Measurements from ENCODE around the gene ZDHHC14. TPM values are rescaled to one million over a fixed set of nuclear protein-coding genes. Genes with fewer than 3 reads are reported as not detected.

ZDHHC14 gene
- total RNA-seq, 1 donor = 1.6 TPM

- H3K9me3 ChIP-seq (ENCODE audit: low read depth, low read length) = no peaks in the 10 kb centered on the region
- H3K27me3 ChIP-seq (ENCODE audit: insufficient read depth, low read length) = no peaks in the 10 kb centered on the region
- peaks cover 22% of the 10 kb centered on the region for H3K4me1 ChIP-seq (ENCODE audit: insufficient read depth, low read length)
- H3K4me3 ChIP-seq (ENCODE audit: low read length) = no peak overlapping the region
Measured at GRCh38 chr6:157520596-157521361, 139.8 kb downstream of the ZDHHC14 start.

DNA sequence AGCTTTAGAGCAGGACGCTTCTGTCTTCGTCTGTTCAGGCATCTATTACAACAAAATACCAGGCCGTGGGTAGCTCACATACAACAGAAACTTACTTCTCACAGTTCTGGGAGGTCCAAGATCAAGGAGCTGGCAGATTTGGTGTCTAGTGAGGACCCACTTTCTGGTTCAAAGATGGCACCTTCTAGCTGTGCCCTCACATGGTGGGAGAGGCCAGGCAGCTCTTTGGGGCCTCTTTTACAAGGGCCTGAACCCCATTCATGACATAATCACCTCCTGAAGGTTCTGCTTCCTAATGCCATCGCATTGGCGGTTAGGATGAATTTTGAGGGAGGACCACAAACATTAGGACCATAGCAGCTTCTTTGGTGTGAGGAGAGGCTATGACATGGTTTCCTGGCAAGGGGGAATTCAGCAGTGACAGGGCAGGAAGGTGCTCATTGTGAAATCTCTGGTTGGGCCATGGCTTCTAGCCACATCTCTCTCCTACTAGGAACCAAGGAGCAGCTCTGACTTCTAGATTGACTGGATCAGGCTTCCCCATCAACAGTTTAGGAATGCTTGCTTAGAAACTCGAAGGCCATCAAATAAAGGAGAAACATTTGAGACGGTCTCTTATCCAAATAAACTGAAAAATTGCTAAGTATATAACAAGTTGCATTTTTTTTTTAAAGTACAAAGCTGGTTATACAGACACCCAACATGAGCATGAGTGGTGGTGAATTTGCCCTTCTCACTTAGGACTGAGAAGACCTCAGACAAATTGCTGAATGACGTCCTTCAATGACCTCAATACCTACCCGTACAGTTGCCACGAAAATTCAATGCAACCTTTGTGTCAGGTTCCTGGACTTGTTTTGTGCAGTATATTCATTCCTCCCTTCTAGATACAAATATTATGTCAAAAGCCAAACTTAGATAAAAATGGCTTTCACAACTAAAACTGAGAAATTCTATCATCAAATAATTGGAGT, 140.7 kb downstream of the ZDHHC14 start:
- Histone ChIP-seq H3K9me3 (ENCODE audit: low read depth, low read length) (no peaks in the 10 kb centered on the region), H3K4me3 (ENCODE audit: low read length) (no peak overlapping the region), H3K27me3 (ENCODE audit: insufficient read depth, low read length) (no peaks in the 10 kb centered on the region), H3K4me1 (ENCODE audit: insufficient read depth, low read length) (peaks cover 25% of the 10 kb centered on the region)

DNA sequence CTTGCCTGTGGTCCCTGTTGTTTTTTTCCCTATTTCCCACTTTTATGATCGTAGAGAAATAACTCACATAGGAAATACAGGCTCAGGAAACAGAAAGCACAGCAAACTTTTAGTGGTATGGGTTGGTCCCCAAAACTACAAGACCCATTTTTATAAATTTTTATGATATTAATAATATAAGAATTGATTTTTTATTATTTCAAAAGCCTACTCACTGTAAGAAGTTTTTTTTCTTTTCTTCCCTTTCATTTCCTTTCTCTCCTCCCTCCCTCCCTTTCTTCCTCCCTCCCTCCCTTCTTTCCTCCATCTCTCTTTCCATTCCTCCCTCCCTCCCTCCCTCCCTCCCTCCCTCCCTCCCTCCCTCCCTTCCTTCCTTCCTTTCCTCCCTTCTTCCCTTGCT, 141.5 kb downstream of the ZDHHC14 start:
- H3K9me3 ChIP-seq (ENCODE audit: low read depth, low read length) = no peaks in the 10 kb centered on the region
- H3K4me3 ChIP-seq (ENCODE audit: low read length) = no peak overlapping the region
- H3K4me1 ChIP-seq (ENCODE audit: insufficient read depth, low read length) = peaks cover 33% of the 10 kb centered on the region
- H3K27me3 ChIP-seq (ENCODE audit: insufficient read depth, low read length) = no peaks in the 10 kb centered on the region

GRCh38 chr6:157524735-157525134, 143.7 kb downstream of the ZDHHC14 start:
- Histone ChIP-seq H3K9me3 (ENCODE audit: low read depth, low read length) (no peaks in the 10 kb centered on the region), H3K27me3 (ENCODE audit: insufficient read depth, low read length) (no peaks in the 10 kb centered on the region), H3K4me3 (ENCODE audit: low read length) (no peak overlapping the region), H3K4me1 (ENCODE audit: insufficient read depth, low read length) (peaks cover 46% of the 10 kb centered on the region)

DNA sequence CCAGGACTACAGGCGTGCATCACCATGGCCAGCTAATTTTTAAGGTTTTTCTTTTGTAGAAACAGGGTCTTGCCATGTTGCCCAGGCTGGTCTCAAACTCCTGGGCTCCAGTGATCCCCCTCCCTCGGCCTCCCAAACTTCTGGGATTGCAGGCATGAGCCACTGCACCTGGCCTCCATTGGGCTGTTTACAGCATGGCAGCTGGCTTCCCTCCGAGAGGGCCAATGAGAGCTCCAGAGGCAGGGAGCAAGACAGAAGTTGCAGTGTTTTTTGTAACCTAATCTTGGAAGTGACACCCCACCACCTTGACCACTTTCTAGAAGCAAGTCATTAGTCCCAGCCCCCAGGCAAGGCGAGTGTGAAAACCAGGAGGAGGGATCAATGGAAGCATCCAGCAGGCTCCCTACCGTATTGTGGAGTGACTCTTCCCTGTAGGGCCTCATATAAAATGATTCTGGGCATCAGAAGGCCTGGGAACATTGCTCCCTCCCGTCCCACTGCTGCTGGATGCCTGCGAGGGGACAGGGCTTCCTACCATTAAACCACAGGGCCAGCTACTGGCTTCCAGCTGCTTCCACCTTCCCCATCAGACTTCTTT, 144.4 kb downstream of the ZDHHC14 start:
- Histone ChIP-seq H3K27me3 (ENCODE audit: insufficient read depth, low read length) (no peaks in the 10 kb centered on the region), H3K9me3 (ENCODE audit: low read depth, low read length) (no peaks in the 10 kb centered on the region), H3K4me3 (ENCODE audit: low read length) (no peak overlapping the region), H3K4me1 (ENCODE audit: insufficient read depth, low read length) (peaks cover 42% of the 10 kb centered on the region)

GRCh38 chr6:157525918-157526425, 145.0 kb downstream of the ZDHHC14 start:
- peaks cover 36% of the 10 kb centered on the region for H3K4me1 ChIP-seq (ENCODE audit: insufficient read depth, low read length)
- H3K27me3 ChIP-seq (ENCODE audit: insufficient read depth, low read length) = no peaks in the 10 kb centered on the region
- no peak overlapping the region for H3K4me3 ChIP-seq (ENCODE audit: low read length)
- H3K9me3 ChIP-seq (ENCODE audit: low read depth, low read length) = no peaks in the 10 kb centered on the region

DNA sequence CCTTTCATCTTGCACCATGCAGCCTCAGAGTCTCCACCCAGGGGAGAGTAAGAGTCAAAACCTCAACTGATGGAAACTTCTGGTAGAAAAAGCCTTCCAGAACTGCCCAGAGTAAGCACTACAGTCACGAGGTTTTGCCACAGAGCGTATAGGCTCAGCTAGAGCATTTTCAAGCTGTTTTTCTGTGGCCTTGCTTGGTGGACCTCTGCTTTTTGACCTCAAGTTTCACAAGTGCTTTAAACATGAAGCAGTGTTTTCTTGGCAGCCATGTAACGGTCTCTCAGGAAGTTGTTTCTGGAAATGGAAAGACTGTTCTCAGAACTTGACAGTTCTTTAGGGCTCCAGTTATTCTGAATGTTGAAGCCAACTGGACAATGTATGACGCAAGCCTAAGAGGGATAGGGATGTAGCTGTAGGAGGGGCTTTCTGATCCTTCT, 146.5 kb downstream of the ZDHHC14 start:
- no peaks in the 10 kb centered on the region for H3K9me3 ChIP-seq (ENCODE audit: low read depth, low read length)
- H3K4me1 ChIP-seq (ENCODE audit: insufficient read depth, low read length) = peaks cover 25% of the 10 kb centered on the region
- H3K4me3 ChIP-seq (ENCODE audit: low read length) = no peak overlapping the region
- H3K27me3 ChIP-seq (ENCODE audit: insufficient read depth, low read length) = no peaks in the 10 kb centered on the region

- peaks cover 26% of the 10 kb centered on the region for H3K4me1 ChIP-seq (ENCODE audit: insufficient read depth, low read length)
- H3K9me3 ChIP-seq (ENCODE audit: low read depth, low read length) = no peaks in the 10 kb centered on the region
- H3K4me3 ChIP-seq (ENCODE audit: low read length) = no peak overlapping the region
- H3K27me3 ChIP-seq (ENCODE audit: insufficient read depth, low read length) = no peaks in the 10 kb centered on the region
Measured at GRCh38 chr6:157528931-157529653, 148.1 kb downstream of the ZDHHC14 start.

DNA sequence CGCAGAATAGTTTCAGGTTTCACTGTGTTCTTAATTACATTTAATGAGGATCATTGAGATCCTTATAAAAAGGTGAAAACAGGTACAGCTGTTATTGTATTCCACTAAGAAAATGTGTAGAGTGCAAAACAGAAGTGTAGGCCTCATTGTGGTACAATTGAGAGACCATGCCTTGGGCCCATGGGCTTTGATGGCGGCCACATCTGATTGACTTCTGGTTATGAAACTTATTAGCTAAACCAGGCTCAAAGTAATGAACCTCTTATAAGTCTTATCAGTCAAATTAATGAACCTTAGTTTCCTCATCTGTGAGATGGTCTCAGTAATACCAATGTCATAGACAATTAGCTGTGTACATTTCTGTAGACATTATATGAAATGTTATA, 148.7 kb downstream of the ZDHHC14 start:
- peaks cover 31% of the 10 kb centered on the region for H3K4me1 ChIP-seq (ENCODE audit: insufficient read depth, low read length)
- H3K4me3 ChIP-seq (ENCODE audit: low read length) = no peak overlapping the region
- no peaks in the 10 kb centered on the region for H3K9me3 ChIP-seq (ENCODE audit: low read depth, low read length)

GRCh38 chr6:157530126-157530525, 149.1 kb downstream of the ZDHHC14 start:
- Histone ChIP-seq H3K4me1 (ENCODE audit: insufficient read depth, low read length) (peaks cover 35% of the 10 kb centered on the region), H3K27me3 (ENCODE audit: insufficient read depth, low read length) (no peaks in the 10 kb centered on the region), H3K9me3 (ENCODE audit: low read depth, low read length) (no peaks in the 10 kb centered on the region), H3K4me3 (ENCODE audit: low read length) (no peak overlapping the region)

More for the DNA sequence above, 148.7 kb downstream of the ZDHHC14 start:
- no peaks in the 10 kb centered on the region for H3K27me3 ChIP-seq (ENCODE audit: insufficient read depth, low read length)

GRCh38 chr6:157530724-157531168, 149.8 kb downstream of the ZDHHC14 start:
- Histone ChIP-seq H3K4me3 (ENCODE audit: low read length) (no peak overlapping the region), H3K9me3 (ENCODE audit: low read depth, low read length) (no peaks in the 10 kb centered on the region), H3K4me1 (ENCODE audit: insufficient read depth, low read length) (peaks cover 42% of the 10 kb centered on the region), H3K27me3 (ENCODE audit: insufficient read depth, low read length) (no peaks in the 10 kb centered on the region)

DNA sequence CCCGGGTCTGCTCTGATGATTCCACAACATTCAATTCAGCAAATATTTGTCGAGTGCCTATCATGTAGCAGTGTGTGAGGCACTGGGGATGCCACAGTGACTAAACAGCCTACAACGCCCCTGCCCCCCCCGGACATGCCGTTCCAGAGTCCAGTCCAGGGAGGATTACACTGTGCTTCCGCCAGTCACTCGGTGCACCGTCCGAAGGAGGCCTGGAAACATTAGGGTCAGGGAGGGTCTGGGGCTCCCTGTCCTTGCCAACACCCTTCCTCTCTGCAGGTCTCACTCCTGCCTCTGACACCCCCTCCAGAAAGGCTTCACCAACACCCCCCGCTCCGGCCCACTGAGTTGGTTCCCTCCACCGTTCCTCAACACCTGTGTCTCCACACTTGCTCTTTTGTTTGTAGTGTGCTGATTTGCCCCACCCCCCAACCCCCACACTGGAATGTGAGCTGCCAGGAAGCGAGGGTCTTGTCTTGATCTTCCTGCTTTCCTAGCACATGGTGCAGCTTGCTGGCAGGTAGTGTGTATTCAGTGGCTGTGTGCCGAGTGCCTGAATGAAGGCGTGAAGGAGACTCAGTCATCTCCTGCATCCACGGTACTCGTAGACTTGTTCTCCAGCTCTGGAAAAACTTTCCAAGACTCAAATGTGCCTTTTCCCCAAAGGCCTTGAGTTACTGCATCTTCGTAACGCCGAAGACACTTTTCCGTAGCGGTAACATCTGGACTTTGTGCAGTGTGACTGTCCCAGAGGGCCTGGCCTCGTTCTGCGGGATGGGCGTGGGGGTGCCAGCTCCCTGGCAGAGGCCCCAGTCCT, 150.4 kb downstream of the ZDHHC14 start:
- Histone ChIP-seq H3K9me3 (ENCODE audit: low read depth, low read length) (no peaks in the 10 kb centered on the region), H3K4me1 (ENCODE audit: insufficient read depth, low read length) (peaks cover 47% of the 10 kb centered on the region), H3K27me3 (ENCODE audit: insufficient read depth, low read length) (no peaks in the 10 kb centered on the region), H3K4me3 (ENCODE audit: low read length) (no peak overlapping the region)

- H3K4me3 ChIP-seq (ENCODE audit: low read length) = no peak overlapping the region
- no peaks in the 10 kb centered on the region for H3K9me3 ChIP-seq (ENCODE audit: low read depth, low read length)
- H3K27me3 ChIP-seq (ENCODE audit: insufficient read depth, low read length) = no peaks in the 10 kb centered on the region
- H3K4me1 ChIP-seq (ENCODE audit: insufficient read depth, low read length) = peaks cover 47% of the 10 kb centered on the region
Measured at GRCh38 chr6:157531986-157532365, 151.0 kb downstream of the ZDHHC14 start.
